Eye (tissue), 1 donor: ENCODE data around the gene CCDC93.

Experiments
- DNase-seq: peaks from one replicate; pipeline ENCODE4 v3.0.0-alpha.2; 2015

Gene CCDC93

DNA sequence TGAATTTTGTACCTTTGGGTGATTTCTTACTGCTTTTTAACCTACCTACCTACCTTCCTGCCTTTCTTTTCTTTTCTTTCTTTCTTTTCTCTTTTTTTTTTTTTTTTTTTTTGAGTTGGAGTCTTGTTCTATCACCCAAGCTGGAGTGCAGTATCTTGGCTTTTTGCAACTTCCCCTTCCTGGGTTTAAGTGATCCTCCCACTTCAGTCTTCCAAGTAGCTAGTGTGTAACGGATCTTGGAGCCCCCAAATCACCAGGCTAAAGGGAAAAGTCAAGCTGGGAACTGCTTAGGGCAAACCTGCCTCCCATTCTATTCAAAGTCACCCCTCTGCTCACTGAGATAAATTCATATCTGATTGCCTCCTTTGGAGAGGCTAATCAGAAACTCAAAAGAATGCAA is 138.1 kb downstream of the CCDC93 start:
- DNase-seq = no peak
